HG03095 (cell line): ENCODE results near the gene CCNG2.

Source experiments
- ATAC-seq: cut with Tn5 transposase; IDR thresholded peaks from one replicate; pipeline ENCODE4 v1.9.1; 2021; ENCODE audit warnings: moderate library complexity; ENCODE audit not compliant: unreplicated experiment

CCNG2 gene

DNA sequence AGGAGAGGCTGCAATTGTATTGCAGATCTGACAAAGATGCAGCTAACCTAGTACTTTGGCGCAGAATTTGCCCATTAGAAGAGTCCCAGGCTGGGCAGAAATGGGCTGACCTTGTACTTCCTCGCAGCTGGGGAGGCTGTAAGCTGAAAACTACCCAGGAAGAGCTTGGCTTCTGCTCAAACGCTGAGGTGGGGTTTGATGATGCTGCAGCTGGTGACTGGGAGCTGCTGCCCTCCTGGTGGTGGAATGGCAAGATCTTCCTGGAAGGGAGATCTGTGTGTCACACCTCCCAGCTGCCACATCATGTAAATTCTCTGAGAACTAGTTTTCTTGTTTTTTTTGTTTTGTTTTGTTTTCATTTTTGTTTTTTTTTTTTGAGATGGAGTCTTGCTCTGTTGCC lies 17.4 kb downstream of the CCNG2 start:
- no peak for ATAC-seq

DNA sequence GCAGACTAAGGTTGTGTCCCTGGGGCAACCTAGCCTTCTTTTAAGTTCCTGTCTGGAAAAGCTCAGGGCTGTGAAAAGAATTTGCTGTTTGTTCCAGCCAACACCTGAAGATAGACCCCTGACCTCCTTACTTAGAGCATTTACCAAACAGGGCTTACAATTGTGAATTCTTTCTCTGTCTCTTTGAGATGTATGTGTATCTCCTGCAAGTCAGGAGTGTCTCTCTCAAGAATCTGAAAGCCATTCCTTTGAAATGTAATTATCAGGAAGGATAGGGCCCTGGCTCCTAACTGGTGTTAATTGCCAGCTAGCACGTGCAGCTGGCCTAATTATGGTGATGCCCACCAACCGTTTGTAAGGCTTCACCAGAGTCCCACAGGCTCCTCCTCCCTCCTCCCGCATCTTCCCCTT lies 18.2 kb downstream of the CCNG2 start:
- ATAC-seq: no peak

DNA sequence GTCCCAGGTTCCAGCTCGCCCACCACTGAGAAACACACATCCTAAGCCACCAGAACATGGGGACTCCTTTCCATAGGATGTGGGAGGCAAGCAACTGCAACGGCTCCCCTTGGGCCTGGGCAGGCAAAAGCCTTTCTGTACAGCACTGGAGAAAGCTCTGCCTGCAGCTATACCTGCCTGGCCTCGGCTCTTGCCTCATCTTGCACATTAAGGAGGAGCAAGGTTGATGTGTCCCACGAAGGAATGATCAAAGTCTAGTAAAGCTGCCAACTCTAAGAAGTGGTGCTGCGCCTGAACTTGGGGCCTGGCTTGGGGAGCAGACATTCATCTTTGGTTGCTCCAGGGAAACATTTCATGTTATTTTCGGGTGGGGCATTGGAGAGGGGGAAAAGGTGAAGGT lies 19.6 kb downstream of the CCNG2 start:
- no peak for ATAC-seq

DNA sequence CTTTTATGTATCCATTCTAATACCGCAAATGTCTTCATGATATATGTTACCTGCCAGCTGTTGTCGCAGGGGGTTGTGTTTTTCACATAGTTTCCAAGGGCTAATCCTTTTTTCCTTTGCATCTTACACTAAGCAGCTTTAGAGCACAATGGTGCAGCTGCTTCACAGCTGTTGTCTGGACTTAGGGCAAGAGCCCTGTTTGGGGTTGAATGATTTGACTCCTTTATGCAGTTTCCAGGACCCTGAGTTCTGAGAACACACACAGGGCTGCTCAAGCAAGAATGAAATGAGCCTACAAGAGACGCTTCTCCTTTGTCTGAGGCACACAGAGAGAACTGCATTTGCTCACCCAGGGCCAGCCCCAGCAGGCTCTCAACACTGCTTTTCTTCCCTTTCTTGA lies 20.2 kb downstream of the CCNG2 start:
- no peak for ATAC-seq

DNA sequence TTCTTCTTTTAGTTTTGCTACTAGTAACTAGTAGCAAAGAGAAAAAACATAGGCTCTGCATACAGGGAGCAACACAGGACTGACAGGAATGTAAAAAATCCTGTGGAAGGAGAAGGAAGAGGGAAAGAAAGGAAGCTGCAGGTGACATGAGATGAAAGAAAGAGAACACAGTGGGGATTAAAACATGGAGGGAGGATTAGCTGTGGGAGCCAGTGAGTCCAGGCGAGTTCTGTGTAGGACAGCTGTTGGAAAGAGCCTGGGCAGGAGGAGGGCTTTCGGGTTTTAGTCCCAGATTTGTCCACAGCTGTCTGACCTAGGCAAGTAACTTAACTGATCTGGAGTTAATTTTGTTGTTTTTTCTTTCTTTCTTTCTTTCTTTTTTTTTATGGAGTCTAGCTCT lies 21.6 kb downstream of the CCNG2 start:
- ATAC-seq: no peak

DNA sequence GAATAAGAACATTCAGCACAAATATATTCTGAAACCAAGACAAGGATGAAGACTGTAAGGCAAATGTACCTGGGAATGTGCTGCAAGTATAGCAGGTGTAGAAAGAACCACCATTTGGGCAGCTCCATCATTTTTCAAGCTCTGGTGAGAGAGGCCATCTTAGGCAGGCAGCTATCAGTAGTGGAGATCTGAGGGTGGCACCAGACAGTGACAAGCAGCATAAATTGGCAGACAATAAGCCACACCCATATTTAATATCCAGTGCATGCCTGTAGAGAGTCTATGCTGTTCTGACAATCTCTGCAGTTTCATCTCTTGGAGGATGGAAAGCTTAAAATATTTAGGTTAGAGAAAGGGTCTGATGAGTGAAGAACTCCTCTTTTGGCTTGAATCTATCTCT lies 22.5 kb downstream of the CCNG2 start:
- ATAC-seq: no peak

DNA sequence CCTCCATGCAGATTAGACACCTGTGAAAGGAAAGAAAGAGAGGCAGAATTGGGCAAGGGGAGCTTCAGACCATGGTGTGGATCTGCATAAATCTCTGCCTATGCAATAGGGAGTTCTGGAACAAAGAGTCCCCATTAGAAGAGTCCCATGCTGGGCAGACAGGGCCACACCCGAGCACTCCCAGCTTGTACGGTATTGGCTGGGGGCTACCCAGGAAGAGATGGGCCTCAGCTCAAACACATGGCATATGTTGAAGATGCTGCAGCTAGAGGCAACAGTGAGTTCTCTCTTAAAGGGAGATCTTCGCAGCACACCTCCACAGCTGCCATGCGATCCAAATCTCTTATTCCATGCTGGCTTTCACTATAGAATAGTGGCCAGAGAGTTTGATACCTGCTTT lies 24.7 kb downstream of the CCNG2 start:
- no peak for ATAC-seq

DNA sequence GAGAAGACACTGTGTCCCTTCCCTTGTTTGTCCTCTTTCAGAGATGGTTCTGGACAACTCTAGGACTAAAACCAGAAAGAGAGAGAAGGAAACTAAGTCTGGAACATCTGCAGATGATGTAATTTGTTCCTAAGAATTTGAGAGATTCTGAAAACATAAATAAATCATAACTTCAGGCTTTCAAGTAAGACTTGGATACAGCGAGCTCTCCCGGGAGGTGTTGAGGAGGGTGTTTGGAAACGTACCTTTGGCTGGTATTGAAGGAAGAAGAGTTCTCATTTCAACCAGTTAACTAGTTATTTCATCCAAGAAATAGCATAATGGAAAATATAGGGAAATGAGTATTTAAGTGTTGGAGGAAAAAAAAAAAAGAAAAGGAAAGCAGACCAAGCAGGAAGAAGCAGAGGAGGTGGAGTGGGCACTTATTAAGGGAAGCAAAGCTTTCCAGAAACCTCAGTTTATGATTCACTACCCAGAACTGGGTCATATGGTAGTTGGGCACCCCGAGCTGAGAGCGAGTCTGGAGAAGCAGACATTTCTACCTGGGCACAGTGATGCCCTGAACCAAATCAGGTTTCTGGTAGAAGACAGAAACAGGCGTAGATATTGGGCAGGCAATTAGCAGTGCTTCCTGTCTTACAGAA lies 26.9 kb downstream of the CCNG2 start:
- no peak for ATAC-seq

DNA sequence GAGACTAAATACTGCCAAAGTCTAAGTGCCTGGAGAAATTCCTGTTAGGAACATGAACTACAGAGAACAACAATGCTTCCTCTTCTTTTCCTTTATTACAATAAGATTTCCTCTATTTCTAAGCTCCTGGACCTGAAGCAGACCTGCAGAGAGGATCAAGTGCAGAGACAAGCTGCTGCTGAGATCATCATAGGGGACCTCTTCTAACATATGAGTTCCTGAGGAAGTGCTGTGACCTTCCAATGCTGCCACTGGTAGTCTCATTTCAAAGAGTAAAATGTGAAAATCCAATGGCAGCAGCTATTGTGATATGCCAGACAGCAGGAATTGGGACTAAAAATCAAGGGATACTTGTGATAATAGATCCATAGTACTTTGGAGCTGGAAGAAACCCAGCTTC lies 28.0 kb downstream of the CCNG2 start:
- no peak for ATAC-seq

DNA sequence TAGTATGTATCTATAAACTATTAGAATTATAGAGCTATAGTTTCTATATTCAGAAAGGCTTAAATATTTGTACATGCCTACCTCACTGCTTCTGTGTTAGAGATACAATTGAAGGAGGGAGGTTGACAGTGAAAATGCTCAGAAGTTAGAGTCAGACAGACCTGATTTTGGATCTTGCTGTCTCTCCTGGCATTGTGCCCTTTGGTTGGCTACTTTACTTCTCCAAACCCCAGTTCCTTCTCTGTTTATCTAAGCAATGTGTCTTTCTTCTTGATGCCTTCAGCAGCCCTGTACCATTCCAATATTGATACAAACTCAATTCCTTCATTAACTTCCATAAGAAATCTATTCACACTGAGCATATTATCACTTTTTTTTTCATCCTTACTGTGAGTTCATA lies 28.7 kb downstream of the CCNG2 start:
- ATAC-seq: no peak

DNA sequence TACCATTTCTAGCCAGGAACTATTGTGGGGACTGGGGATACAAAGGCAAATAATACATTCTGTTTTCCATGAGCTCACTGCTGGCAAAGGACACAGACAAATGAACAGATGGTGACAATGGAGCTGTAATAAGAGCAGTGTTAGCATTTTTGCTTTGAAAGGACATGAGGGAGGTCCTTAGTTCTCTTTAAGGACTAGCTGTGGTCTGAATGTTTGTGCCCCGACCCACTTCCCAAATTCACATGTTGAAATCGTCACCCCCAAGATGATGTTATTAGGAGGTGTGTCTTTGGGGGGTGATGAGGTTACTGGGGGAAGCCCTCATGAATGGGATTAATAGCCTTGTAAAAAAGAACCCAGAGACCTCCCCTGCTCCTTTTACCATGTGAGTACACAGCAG lies 30.3 kb downstream of the CCNG2 start:
- ATAC-seq: no peak

DNA sequence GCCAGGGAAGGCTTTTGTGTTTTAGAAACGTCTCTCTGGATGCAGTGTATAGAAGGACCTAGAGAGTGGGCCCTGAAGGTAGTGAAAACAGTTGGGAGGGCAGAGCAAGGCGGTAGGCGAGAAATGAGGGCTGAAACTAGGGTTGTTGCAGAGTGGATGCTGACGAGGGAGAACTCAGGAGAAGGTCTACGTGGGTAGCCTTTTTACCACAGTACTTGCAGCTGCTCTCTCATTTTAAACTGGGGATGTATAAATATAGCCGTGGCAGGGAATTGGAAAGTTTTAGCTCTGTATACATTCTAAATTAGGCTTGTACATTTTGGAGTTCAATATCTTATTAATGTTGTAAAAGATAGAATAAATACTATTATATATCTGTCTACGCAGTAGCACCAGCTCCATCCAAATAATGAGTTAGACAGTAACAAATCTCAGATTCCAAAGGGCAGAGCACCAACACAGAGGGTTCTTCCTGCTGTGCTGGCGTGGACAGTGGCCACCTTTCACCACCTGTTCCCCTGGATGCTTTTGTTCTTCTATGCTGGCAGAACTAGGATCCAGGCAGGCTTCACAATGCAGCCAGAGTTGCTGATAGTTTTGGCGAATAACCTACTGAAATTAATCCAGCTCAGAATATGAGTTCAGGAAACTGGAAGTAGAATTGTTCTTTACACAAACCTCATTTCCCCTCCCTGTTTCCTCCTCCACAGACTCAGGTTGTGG lies 31.7 kb downstream of the CCNG2 start:
- no peak for ATAC-seq

DNA sequence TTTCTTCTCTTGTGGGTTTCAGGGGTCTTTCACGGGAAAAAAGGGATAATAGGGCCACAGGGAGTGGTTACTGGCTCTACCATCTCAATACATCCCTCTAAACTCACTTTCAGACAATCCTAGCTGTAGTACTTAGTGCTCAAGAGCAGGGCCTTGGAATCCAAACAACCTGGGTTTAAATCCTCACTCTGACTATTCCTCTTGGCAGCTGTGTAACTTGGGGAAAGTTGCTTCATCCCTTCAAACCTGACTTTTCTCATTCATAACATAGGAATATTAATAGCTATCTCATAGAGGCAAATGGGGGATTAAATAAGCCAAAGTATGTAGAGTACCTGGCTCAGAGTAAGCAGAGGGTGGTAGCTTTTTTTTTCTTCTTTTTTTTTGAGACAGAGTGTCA lies 32.4 kb downstream of the CCNG2 start:
- ATAC-seq: no peak

DNA sequence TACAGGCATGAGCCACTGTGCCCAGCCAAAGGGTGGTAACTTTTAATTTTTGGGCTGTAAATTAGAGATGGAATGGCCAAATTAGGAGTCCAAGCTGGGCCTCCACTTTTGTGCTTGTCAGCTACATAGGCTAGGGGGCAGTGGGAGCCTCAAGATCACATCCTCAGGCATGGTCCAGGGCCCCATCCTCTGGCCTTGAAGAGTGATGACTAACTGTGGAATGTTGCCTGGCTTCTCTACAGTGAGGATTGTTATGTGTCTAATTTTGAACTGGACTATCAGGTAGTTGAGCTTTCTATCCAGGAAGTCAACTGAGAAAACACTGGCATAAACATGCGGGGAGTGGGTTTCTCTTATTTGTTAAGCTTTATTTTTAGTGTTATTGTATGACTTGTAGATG lies 33.0 kb downstream of the CCNG2 start:
- no peak for ATAC-seq

DNA sequence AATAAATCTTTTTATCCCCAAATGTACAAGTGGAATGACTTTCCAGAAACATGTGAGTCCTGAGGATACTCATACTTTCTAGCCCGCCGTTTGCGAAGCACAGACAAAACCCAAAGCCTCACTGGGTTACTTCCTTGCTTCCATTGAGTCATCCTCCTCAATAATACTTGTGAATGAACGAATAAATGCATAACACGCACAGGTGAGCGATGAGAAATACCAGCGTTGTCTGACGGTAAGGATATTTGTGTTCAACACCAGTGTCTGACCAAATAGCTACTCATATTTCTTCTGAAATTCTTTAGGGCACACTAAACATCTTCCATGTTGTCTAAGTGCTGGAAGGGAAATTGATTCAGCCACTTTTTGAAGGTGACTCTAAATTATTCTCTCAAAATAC lies 36.0 kb downstream of the CCNG2 start:
- ATAC-seq: no peak

DNA sequence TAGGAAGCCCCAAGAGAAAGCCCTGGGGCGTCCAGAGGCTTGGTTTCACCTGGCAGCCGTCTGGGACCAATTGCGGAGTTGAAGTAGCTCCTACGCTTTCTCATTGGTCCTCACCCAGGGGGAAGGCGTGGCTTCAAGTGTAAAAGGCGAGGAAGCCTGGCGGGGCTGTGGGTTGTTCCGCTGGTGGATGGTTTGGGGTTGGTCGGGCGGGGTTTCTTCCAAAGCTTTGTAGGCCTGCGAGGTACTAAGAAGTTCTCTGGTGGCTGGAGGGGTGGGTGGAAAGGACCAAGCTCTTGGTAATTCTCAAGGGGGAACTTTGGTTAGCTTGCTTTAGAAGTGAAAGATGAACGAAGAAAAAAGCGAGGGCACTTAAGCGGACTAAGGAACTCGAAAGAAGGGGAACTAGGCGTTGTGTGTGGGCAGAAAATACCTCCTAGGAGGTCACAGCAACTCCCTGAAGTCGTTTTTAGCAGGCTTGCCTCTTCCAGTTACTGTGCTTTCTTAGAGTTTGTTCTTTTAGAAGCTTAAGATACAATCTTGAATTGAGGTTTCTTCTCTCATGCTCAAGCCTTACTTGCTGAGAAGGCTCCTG lies 36.6 kb downstream of the CCNG2 start:
- peak; percentile 93 for ATAC-seq

DNA sequence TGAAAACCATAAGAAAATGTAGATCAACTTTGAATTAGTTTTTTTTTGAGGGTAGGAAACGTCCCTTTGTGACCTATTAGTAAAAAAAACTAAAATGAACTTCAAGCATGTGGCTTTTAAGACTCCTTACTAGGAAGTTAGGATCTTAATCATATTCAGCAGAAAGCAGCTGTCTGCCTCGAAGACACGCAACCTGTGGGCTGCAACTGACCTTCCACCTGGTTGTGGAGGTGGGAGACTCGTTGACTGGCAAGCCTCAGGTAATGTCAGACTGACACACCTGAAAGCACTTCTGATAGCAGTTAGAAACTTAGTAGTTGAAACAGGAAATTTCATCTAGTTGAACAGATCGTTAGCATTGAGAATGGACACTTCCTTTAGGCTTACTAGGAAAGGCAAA lies 37.4 kb downstream of the CCNG2 start:
- no peak for ATAC-seq

DNA sequence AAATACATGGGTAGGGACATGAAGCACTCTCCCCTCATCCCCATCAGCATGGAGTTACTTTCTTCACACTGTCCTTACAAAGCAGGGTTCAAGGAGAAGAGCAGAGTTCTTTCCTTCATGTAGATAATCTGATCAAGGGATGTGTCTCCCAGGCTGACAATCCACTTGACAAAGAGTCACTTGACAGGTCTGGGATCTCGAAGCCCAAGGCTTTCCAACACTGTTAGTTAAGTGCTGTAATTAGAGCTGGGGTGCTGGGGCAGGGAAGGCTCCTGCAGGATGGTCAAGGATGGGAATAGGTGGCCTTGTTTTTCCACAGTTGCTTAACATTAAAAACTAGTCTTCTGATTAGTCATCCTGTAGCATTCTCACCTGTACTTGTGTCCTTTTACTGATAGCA lies 38.0 kb downstream of the CCNG2 start:
- ATAC-seq: no peak

DNA sequence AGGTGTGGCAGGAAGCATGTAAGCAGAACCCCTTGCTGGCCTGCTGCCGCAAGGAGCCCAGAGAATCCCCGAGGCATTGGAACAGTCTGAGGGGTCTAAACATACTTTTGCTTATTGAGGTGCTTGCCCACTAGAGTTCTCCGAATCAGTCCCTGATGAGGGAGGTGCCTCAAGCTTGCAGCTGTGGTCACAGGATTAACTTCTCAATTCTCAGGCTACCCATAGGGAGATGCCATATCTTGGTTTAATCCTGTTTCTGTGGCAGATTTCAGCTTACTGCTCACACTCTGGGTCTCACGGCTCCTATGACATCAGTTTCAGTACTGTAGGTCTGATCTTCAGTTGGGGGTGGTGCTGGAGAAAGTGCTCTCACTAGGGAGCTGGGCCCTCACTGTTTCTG lies 39.9 kb downstream of the CCNG2 start:
- ATAC-seq: peak; percentile 31

DNA sequence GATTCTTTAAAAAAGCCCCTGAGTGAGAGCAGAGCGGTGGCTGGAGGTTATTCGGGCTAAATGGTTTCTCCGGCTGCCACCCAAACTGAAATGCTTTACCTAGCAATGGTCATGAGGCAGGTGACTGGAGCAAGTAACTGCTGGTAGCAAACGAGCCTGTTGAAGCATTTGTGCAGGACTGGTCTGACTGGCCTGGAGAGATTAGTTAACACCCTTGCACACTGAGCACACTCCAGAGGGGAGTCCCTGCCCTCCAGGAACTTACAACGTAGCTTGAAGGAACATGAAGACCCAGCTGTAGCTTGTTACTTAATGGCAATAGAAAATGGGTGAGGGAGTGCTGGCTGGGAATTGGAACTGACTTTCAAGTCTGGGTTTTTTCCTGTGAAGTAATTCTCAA lies 40.4 kb downstream of the CCNG2 start:
- no peak for ATAC-seq

DNA sequence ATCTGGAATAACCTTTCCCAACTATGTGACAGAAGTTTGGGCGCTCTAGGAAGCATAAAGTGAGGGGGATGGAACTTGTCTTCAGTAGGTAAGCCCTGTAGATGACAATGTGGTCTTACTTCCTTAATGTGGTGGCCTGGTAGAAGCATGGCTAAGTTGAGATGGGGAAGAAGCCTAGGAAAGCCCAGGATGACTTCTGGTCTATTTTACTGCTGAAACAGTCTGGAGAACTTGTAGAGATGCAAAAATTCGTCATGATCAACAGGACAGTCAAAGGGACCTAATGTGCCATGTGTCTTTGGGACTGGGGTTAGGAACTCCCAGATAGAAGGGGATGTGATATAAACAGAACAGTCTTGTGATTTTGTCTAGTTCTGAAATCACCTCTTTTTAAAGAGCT lies 40.8 kb downstream of the CCNG2 start:
- ATAC-seq: no peak

DNA sequence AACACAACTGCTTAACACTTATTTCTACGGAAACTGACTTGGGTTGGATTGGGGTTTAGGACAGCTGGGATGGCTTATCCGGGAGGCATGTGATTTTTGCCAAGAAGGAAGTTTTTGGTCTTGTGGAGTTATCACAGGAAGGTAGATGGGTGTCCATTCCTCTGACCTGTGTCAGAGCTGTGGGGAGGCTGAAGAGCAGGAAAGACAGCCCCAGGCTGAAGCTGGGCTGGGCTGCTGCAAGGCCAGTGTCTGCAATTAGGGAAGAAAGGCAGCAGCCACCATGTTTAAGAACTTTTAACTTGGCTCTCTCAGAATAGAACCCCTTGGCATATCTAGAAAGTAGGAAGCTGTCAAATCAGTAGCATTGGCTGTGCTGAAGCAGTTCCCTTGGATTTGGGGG lies 42.3 kb downstream of the CCNG2 start:
- ATAC-seq: no peak

DNA sequence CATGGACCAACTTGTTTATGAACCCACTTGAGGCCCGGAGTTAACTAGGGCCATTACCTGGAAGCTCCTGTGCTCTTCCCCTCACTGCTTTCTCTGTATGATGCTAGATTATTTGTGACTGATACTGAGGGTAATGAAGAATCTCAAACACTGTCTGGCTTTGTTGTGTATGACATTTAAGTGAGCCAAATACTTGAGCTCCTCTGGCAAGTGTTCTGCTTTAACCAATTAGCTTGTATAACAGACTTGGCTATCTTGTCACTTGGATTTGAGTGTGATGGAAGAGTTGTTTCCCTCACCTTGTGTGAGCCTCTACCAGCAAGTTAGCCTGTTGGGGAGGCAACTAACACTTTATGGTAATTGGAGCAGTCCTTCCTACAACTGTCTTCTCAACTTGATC lies 42.7 kb downstream of the CCNG2 start:
- ATAC-seq: no peak
